ENCODE measurements around the gene ABCA9.
A peak's percentile ranks its signal among the peaks of the same experiment; 100 is the strongest.
"Not testable (repeated sequence)": the region's sequence is repeated elsewhere in the genome, so short reads cannot be mapped to it uniquely, and the experiment has no call there.

ABCA9 gene

GRCh38 chr17:69018022-69018615 lies 42.6 kb downstream of the ABCA9 start:
- DNase-seq: no peak

DNA sequence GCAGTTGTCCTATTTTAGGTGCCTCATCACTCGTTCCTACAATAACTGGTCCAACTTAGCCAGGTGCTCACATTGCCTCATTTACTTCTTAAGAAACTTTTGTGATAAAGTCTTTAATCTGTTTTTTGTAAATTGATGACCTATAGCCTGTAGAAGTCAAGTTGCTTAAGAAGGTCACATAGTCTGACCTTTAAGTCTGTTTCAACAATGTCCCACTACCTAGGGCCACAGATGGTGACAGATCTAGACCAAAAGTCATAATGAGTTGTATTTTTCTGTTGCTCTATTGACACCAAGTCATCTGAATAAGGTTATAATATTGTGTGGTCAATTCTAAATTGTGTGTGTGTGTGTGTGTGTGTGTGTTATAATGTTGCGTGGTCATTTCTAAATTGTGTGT lies 45.1 kb downstream of the ABCA9 start:
- no peak for DNase-seq

DNA sequence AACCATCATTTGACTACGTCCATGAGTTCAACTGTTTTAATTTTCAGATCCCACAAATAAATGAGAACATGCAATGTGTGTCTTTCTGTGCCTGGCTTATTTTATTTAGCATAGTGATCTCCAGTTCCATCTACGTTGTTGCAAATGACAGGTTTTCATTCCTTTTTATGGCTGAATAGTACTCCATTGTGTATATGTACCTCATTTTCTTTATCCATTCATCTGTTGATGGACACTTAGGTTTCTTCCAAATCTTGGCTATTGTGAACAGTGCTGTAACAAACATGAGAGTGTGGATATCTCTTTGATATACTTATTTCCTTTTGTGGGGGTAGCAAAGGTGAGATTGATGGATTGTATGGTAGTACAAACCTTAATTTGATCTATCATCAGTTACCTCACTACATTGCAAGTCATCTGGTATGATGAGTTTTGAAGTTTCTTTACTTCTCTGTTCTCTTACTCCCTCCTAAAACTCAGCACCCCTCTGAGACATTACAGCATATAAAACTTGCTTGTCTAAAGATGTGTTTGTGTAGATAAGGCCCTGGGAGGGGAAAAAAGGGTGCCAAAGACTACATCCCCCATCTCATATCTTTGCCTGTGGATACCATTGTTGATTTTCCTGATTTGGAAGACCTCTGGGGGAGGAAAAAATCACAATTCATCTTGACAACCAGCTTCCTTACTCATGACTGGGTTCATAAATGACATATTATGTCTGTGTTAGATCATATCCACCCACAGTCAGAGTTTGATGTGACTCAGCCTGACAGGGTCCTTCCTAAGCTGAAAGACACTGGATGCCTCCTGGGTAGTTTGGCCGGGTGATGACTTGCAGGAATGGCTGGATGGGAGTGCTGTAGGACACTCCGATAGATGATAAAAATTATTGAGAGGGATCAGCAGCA lies 47.6 kb downstream of the ABCA9 start:
- DNase-seq: peak; percentile 71

DNA sequence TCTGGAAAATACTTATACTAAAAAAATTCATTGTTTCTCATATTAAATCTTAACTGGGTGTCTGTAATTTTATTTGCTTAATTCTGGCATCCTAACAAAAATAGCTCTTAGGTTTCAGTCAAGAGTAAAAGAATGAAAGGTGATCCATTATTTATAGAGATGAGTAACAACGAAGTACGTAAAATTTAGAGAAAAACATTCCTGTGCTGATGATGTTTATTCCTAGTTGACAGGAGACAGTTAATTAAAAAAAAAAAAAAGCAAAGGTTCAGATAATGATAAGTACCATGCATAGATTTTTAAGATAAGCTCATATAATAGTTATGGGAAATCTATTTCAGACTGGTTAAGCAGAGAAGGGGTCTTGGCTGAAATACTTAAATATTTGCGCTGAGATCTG lies 50.8 kb downstream of the ABCA9 start:
- no peak for DNase-seq

- not testable (repeated sequence) for DNase-seq
Measured at GRCh38 chr17:69004759-69005158, 56.0 kb downstream of the ABCA9 start.

DNA sequence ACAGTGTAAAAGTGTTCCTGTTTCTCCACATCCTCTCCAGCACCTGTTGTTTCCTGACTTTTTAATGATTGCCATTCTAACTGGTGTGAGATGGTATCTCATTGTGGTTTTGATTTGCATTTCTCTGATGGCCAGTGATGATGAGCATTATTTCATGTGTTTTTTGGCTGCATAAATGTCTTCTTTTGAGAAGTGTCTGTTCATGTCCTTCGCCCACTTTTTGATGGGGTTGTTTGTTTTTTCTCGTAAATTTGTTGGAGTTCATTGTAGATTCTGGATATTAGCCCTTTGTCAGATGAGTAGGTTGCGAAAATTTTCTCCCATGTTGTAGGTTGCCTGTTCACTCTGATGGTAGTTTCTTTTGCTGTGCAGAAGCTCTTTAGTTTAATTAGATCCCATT lies 61.0 kb downstream of the ABCA9 start:
- not testable (repeated sequence) for DNase-seq

- peak; percentile 7 for DNase-seq
Measured at GRCh38 chr17:68993112-68993511, 67.6 kb downstream of the ABCA9 start.

DNA sequence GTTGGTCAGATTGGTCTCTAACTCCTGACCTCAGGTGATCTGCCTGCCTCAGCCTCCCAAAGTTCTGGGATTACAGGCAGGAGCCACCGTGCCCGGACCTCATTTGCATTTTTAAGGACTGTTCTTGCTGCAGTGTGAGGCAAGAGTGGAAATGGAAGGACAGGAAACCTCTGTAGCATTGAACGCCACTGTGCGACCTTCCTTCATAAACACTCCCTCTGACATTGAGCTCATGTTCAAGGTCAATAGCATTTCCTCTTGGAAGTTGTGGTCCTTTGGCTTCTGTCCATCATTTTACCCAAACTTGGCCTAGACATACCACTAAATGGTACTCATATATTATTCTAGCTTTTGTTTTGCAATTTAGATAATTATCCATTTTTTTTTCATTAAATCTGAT lies 72.8 kb downstream of the ABCA9 start:
- DNase-seq: no peak

GRCh38 chr17:68981288-68981687 lies 79.4 kb downstream of the ABCA9 start:
- DNase-seq: peak; percentile 50

DNA sequence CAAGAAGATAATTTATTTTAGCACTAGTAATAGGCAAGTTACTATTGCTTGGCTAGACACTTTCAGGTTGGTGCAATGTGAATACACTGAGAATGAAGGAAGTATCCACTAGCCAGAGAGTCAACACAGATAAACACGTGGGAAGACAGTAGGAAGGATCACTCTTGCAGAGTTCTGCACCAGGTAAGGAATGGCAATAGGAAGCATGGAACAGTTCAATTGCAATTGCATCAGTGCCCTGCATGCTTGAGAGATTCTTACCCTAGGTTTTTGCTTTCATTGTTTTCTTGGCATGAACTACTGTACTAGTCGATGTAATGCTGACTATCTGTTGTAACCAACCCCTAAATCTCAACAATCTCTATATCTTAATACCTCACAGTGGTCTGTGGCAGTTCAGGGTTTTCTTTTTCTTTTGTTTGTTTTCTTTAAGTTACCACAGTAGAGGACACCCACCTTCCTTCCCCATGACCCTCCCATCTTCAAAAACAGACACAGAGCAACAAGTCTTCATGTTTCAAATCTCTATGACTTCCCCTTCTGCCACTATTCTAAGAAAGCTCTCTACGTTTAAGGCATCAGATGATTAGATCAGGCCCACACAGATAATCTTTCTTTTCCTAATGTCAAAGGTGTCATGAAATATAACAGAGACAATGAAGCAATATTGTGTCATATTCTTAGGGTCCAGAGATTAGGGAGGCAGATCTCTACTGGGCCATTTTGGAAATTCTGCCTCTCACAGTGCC lies 87.5 kb downstream of the ABCA9 start:
- no peak for DNase-seq

DNA sequence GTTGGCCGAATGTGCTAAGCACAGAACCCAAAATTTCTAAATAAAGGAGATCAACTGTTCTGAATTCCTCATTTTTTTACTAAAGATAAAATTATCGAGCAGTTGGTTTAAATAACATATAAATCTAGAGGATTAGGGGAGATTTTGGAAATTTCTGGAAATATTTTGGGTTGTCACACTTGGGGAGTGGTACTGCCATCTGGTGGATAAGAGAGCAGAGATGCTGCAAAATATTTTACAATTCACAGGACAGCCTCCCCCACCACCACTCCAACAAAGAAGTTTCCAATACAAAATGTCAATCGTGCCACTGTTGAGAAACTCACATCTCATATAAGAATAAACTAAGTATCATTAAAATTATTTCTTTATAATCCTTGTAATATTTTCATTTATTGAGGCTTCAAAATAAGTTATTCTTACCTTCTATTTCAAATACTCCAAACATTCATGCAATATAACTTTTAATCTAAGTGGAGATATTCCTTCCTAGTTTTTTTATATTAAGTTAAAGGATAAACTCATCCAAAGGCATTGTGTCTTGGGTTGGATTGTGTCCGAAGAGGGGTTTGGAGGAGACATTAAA lies 88.5 kb downstream of the ABCA9 start:
- peak; percentile 18 for DNase-seq

DNA sequence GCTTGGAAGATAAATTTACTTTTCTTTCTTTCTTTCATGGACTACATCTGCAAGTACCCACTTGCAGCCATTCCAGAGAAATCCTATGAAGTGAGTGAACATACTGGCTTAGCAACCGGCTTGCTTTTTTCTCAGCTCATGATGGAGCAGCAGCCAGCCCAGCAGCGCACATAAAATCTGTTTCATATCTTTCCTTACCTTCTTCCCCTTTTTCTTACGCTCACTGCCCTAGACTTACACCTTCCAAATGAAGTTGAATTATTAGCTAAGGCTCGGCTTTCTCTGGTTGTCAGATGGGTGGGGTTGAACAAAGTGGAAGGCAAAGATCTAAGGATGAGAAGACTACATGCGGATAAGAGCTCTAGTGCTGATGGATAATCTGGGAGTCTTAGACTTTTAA lies 91.6 kb downstream of the ABCA9 start:
- no peak for DNase-seq

DNA sequence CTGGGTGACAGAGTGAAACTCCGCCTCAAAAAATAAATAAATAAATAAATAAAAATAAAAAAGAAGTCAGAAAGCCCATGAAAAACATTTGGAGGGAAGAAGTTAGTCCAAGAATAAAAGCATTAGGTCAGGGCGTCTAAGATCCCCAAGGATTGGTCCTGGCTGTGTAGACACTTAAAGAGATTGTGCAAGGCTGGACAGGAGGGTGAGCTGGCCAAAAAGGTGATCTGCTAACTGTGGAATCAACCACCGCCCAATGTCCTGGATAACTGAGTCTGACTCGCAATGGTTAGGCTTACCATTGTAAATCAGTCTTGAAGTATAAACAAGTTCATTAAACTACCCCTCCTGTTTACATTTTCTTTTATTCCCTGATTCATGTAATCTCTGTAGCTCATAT lies 96.8 kb downstream of the ABCA9 start:
- no peak for DNase-seq

DNA sequence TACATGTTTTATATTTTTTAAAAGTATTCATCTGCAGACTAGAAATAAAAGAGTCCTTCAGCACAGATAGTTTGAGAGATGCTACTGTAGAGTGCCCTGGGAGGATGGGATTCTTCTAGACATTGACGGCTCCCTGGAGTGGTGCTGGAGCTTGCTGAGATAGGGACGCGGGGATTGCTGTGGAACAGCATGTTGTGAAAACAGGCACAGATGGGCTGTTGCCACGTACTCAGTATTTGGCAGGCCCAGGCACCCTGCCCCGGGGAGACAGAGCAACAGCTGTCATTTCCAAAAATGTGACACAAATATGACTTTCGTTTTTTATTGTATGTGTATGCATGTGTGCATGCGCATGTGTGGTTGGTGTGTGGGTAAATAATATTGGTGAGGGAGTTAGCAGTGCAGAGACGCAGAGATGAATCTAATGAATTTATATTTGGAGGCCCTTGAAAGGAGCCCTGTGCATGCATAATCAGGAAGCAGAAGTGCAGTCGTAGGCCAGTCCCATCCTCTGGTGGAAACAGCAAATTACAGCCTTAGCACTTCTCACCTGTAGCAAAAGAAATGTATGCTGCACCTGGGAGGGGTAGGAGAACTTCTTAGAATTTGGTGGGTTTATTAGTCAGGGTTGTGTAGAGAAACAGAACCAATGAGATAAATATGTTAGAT lies 99.4 kb downstream of the ABCA9 start:
- no peak for DNase-seq

DNA sequence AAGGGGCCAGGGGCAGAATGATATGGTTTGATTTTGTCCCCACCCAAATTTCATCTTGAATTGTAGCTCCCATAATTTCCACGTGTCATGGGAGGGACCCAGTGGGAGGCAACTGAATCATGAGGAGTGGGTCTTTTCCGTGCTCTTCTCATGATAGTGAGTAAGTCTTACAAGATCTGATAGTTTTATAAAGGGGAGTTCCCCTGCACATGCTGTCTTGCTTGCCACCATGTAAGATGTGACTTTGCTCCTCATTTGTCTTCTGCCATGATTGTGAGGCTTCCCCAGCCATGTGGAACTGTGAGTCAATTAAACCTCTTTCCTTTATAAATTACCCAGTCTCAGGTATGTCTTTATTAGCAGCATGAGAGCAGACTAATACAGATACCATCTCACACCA lies 101.6 kb downstream of the ABCA9 start:
- not testable (repeated sequence) for DNase-seq

DNA sequence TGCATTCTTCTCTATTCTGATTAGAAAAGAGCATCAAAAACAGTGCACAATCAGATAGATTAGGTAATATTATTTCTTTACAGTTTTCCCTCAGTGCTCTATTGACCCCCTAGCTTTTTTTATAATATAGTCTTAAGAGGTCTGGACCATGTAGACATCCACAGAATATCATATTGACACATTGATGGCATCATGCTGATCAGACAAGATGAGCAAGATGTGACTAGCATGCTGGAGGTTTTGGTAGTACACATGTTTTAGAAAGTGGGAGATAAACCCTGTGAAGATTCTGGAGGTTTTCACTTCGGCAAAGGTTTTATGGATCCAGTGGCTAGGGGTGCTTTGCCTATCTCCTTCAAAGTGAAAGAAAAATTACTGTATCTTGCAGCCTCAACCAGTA lies 102.8 kb downstream of the ABCA9 start:
- DNase-seq: no peak

DNA sequence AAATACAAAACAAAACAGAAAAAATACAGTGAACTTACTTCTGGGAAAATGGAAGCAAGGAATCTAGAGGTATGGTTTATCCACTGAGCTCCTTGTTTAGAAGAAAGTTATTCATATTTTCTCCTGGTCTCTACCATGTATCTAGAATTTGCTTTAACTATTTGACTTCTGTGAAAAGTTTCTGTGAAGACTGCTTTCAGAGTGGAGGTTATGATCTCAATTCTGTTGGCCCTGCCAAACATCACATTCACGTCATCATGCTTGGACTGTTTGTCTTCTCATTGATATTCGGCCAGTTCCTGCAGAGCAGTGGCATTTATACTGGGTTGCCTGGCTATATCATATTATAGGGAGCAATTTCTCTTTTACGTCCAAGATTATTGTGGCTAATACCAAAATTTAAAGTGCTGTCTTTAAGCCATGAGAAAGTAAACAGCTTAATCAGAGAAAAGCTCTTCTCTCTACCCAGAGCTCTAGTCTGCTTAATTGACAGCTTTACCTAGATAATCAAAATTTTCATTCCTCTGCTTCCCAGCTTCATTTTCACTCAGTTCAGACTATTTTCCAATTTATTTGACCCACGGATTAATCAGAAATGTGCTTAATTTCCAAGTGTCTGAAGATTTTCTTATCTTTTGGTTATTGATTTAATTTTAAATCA lies 105.4 kb downstream of the ABCA9 start, which contains the start of gene ABCA8:
Gene ABCA8, minus strand, starts transcription at position 212 of the 661 bp plus-strand sequence. CDS start 13,358 bp downstream, outside the sequence.
- peak; percentile 24 for DNase-seq

DNA sequence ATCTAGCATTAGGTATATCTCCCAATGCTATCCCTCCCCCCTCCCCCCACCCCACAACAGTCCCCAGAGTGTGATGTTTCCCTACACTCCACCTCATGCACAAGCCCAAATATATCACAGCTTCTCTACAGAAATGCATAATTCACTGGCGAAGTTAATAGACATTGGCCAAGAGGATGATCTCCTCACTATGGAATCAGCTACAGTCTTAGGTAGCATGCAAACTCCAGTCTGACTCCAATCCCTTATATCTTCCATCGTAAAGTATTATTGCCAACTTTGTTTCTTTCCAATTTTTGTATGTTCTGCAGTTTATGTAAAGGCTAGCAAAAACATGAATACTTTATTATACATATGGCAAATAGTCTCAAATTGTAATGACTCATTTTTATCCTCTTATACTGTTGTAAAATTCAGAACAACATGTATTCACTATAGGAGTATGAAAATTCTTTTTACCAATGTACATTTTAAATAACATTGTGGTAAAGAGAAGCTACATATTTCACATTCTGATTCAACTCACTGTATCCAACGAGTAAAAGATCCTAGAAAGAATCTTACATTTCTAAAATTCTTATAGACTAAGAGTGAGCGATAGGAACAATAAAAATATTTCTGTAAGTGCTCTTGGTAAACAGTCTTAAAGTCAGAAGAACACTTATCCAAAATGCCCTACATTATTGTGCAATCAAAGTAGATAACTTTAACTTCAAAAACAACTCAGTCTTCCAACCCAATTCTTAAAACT lies 106.4 kb downstream of the ABCA9 start:
- DNase-seq: peak; percentile 50

DNA sequence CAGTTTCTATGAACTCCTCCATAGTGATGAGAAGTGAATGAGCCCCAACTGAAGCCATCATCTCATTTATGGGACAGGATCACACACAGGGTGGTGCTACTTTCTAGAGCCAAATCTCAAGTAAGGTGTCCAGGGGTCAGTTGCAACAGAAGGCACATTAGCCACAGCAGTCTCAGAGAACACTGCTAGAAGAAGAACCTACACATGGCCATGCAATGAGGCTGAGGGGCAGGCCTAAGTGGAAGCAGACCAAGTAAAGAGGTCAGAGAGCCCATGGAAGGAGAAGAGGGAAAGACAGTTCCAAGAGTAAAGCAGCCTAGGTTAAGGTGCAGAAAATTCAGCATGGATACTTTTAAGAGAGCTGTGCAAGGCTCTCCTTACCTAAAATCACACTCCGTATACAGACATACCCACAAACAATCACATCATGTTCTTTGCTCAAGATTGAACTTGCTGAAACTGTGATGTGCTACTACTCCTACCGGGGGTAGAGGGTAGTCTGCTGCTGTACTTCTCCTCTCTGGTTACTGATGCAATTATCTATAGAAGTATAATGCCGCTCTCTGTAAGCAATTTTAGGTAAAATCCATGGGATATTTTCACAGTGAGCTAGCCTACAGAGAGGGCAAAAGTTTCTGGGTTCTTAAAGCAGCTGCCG lies 107.3 kb downstream of the ABCA9 start:
- no peak for DNase-seq

- no peak for DNase-seq
Measured at GRCh38 chr17:68950725-68951124, 110.0 kb downstream of the ABCA9 start.

- not testable (repeated sequence) for DNase-seq
Measured at GRCh38 chr17:68947868-68948267, 112.9 kb downstream of the ABCA9 start.

All from fibroblast of skin of right biceps (primary cell).